Activated gamma-delta T cell treated with anti-CD3 and anti-CD28 coated beads, Interleukin-2, amount 50 U/mL, for 16 hours (primary cell): Measurements from ENCODE around the gene LY6G6F.

Experiments used
- DNase-seq: peaks from one replicate; pipeline ENCODE4 v3.0.0-alpha.2; 2020; ENCODE audit warnings: low read depth

LY6G6F gene

DNA sequence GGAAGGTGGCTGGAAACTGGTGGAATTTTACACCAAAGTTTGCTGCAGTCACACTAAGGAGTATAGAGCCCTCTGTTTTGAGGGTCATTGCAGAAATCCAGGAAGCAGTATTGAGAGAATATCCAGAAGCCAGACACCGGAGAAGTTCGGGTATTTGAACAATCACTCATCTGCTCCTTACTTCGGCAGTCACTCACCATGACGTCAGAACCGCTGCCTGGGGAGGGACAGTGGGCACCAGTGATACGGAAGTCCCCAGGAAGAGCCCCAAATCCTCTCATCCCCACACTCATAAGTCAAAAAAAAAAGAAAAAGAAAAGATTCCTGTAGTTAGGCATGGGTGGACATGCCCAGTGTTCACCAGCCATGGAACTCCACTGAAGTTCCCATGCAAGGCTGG lies 29.8 kb upstream of the LY6G6F start:
- no peak for DNase-seq

DNA sequence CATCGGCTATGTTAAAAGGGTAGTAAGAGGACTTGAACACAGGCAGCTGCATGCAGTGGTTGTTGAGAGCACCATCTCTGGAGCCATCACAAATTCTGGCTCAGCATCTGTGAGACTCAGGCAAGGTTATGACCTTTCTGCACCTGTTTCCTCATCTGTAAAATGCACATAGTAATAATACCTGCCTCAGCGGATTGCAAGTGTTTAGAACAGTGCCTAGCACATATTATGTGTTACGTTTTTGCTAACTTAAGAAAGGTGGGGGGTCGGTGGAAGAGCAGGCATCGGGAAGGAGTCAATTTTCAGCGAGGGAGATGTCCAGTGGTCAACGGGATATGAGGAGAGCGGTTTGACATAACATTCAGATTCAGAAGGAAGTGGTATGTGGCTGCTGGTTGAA lies 28.7 kb upstream of the LY6G6F start:
- no peak for DNase-seq

DNA sequence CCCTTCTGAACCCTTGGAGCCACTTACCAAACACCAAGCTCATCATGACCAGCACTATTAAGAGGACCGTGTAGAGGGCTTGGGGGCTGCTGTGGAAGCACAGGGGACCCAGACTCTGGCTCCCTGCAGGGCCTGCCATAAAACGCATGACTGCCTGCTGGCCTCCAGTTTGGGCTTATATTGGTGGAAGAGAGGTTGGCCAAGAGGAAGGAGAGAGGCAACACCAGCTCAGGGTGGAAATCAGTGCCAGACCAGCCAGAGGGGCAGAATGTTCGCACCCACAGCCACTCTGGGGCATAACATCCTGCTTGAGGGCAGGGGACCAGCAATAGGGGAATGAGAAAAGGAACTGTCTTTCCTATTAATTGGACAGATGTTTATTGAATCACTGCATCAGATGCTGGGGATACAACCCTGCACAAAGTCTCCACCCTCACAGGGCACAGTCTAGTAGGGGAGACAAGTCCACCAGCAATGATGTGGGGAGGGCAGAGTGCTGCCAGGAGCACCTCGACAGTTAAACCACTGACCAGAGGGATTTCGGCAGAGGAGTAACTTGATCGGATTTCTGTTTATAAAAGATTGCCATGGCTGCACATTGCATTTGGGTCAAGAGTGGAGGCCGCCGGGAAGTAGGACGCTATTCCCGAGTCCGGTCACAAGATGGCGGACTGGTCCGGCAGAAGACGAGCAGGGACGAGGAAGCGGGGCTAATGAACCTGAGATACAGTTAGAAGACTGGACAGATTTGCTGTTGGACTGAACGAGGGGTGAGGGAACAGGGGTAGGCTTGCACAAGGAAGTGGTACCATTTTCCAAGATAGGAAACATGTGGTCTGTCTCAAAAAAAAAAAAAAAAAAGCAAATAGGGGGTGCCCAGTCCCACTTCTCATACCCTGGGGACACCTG lies 26.2 kb upstream of the LY6G6F start, which contains the start of gene LY6G5C:
LY6G5C (minus strand) TSS at position 842 of the 909 bp plus-strand sequence; CDS start at position 148, 694 bp downstream.
- DNase-seq = peak; percentile 45

DNA sequence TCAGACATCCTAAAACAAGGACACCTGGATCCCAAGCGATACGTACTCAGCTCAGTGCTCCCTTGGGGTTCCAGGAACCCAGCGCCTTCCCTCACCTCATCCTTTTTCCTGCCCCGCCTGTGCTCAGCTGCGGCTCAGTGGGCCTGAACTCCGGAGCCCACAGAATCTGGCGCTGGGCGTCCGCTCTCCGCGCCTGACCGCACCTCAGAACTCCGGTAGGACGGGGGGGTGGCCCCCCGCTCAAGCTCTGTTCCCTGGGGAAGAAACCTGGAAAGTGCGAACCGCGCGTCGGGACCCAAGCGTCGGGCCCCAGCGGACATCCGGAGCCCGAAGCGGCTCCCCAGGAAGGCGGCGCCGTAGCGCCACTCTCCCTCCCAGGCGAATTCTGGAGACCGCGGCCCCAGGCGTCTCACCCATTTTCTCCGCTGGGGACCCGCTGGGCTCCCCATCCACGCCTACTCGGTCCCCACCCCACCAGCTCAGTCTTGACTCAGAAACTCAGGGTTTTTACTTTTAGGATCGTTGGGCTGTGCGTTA lies 25.5 kb upstream of the LY6G6F start:
- no peak for DNase-seq

DNA sequence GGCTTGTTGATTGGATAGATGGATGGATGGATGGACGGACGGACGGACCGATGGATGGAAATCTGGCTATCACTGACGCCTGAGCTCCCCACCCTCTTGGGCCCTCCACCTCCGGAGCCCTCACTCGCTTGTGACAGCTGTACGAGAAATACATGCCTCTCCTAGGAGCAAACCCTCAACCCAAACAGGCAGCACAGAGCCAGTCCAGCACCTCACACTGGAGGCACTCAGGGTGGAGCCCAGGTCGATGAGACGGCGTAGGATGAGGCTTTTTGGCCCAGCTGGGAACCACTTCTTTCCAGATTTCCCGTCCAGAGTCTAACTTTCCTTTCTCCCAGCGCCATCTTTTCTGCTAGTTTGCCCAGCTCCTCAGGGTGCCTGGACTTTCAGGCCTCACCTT lies 23.1 kb upstream of the LY6G6F start:
- DNase-seq = no peak

DNA sequence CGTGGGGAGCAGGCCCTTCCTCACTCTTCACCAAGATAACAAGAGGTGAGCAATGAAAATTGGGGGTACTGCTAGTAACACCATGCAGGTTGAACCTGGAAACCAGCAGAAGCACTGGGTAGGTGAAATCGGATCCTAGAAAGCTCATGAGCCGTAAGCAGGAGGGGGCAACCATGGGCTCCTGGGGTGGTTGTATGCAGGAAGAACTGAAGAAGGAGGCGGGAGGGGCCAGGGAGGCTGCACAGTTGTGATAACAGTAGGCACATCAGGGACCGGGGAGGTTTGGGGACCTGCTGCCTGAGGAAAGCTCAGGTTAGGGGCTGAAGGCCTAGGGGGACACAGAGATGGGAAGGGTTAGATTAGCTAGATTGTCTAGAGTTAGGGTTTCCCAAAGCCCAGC lies 20.2 kb upstream of the LY6G6F start:
- no peak for DNase-seq

DNA sequence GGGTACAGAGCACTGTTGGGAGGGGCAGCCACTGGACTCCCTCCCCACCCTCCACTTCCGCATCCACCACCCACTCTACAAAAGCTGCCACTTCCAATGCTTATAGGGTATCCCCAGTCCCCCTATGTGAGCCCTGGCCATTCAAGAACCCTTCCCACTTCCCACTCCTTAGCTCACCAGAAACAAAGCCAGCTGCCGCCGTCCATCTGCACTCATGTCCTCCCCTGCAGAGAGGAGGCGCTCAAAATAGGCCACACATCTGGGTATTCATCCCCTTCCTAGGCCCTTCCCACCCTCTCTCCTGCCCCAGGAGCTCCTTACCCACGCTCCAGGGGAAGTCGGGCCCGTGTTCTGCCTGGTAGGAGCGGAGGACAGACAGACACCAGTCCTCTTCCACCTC lies 19.3 kb upstream of the LY6G6F start:
- no peak for DNase-seq

DNA sequence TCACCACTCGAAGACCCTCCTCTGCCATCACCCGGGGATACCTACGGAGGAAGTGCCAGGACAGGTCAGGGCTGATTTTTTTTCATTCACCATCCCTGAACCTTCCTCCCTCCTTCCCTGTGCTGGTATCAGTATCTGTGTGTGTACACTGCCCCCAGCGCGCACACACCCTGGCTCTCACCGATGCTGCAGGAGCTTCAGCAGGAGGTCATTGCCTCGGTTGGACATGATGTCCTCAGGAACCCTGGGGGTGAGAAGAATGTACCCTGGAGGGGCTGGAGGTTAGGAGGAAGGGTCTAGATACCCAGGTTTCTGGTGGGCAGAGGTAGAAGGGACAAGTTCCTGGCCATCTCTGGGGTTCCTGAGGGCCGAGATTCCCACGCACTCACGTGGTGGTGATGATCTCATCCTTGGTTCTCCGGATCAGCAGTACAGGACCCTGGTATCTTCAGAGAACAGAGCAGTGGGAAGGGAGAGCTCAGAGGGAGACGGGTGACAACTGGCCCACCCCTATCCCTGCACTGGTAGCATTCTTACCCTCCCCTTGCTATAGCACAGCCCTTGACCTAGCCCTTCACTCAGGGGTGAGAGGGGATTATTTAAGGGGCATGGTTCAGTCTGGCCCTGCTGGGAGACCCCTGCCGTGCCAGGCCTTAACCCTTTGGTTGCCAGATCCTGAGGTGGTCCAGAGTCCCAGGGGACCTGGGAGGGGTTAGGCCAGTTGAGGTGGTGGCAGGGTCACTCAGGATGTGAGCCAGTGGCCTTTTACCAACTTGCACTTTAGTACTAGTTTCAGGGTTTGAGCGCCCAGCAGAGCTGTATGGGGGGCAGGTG lies 18.6 kb upstream of the LY6G6F start:
- DNase-seq = no peak

DNA sequence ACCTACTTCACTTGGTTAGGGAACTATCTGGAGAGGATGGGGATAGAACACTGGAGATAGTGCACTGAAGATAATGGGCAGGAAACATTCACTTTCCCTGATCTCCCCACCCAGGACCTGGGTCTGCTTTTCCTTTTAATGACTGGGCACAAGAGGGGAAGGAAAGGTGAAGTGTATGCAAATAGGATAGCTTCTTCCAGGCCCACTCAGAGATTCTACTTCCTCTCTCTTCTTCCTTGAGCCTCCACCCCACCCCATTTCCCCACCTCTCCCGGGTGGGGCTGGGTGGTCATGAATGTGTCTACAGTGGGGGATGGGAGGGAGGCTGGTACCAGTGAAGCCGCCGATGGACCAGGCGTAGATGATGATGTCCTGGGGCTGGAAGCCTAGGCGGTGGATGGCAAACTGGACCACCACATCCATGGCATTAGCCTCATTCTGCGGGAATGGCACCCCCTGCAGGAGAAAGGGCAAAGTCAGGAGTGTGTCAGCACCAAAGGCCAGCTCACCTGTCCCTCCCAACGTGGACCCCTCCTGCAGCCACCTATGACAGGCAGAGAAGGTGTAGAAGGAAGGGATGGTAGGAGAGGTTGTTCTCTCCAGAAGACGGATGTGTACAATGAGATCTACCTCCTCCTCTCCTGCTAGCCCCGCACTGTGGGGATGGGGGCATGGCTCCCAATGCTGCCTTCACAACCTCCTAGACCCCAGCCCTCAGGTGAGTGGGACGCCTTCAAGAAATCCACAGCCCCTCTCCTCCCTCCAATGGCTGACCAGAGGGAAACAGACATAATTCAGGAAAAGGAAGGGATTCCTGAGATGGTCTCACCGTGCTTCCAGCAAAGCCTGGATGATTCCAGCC lies 17.2 kb upstream of the LY6G6F start:
- DNase-seq = no peak

DNA sequence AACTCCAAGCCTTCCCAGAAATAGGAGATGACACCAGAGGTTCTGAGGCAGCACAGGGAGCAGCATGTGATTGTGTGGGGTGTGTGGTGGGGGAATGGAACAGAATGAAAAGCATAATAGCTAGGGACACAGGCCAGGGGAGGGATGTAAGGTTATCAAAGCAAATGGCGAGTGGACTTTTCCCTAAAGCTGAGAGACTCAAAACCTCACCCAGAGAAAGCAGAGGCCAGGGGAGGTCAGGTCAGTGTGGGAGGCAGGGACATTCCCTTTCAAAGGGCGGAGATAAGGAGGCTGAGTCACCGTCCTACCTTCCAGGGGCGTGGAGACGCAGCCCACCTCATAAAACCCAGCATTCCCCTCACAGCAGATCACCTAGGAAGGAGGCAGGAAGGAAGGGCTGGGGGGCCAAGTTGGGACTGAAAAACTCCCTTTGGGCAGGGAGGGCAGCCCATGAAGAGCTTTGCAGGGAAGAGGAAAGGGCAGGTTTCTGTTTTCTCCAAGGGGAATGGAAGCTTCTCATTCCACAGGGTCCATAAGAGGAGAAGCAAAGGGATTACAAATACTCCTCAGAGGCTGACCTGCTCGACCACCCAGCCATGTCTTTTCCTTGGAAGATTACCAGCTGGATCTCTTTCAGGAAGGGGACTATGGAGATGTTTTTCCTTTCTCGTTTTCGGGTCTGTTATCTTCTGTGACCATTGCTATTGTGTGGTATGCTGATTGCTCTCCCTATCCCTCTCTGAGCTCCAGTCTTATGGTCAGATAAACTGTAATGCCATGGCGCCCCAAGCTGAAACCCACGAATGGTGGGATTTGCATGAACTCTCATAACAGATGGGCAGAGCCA lies 16.2 kb upstream of the LY6G6F start:
- no peak for DNase-seq

DNA sequence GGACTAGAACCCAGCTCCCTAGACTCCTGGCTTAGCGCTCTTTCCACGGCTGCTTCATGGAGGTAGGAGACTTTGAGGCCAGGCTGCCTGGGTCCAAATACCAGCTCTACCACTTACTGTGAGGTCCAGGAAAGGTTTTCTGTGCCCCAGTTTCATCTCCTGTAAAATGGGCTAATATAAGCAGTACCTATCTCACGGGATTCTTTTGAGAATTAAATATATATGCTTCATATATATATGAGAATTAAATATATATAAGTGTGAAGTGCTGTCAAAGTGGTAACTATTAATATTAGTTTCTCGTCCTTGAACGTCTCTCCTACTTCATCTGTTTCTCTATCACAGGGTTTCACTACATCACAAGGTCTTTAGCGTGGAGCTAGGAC lies 15.6 kb upstream of the LY6G6F start:
- no peak for DNase-seq

DNA sequence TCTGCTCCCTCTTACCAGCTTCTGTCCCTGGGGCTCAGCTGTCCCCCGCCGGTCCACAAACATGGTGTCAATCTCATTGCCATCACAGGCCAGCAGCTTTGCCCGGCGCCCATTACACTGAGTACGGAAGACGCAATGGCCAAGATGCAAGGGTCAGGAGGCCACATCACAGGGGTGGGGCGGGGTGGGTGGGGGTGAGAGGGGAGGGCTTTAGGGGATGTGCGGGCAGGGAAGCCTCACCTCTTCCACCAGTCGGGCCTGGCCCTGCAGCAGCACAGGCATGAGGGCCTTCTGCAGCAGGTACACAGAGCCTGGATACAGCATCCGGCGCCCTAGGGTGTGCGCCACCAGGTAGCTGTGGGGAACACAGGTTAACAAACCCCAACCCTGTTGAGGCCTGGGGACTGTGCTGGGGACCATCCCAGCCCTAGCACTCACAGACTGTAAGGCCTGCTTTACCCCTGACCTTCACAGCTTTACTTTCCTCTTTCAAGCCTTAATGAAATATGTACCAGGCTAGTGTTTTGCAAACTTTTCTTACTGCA lies 15.0 kb upstream of the LY6G6F start:
- DNase-seq = no peak

DNA sequence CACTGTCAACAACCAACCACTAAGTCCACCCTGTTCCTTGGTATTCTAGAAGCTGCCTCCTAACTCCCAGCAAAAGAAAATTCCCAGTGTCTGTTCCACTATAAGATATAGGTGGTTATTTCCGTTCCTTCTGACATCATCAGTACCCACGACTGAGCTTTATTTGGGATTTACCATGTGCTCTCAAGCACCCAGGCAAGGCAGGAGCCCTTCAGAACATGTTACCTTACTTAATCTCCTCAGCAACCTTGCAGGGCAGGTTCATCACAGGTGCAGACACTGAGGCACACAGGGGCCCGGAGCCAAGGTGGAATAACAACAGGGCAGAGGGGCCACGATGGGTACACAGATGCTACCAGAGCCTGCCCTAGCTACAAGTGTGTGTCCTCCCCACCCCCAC lies 14.3 kb upstream of the LY6G6F start:
- DNase-seq = no peak

DNA sequence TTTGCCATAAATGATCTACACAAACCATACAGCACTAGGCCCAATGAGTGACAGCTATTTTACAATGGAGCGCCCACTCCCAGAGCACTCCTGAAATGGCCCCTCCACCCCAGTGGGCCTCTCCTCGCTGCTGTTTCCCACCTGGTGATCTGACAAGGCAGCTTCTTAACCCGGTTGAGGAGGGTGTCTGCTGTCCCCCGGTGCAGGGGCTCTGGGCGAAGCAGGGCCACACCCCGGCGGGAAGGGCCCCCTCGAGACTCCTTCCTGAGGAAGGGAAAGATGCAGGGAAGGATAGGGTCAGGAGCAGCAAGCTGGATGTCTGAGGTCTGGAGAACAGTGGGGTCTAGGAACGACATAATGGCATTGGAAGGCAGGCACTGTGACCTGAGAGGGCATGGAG lies 13.8 kb upstream of the LY6G6F start:
- DNase-seq = no peak

DNA sequence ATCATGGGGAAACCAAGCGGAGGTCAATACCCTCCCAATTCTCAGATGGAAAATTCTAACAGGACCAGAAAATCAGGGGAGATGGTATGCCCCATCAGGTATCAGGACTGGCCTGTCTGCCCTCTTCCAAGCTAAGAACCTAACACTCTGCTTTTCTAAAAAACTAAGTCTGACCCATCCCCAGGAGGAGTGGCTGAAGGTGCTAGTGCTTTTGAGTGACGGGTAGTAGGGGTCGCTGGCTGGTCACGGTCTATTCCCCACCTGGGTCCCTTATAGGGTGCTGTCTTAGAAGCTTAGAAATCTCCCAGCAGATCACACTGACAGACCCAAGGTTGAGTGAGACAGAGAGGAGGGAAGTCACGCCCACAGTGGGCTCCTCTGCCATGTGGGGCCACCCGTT lies 13.1 kb upstream of the LY6G6F start:
- no peak for DNase-seq

DNA sequence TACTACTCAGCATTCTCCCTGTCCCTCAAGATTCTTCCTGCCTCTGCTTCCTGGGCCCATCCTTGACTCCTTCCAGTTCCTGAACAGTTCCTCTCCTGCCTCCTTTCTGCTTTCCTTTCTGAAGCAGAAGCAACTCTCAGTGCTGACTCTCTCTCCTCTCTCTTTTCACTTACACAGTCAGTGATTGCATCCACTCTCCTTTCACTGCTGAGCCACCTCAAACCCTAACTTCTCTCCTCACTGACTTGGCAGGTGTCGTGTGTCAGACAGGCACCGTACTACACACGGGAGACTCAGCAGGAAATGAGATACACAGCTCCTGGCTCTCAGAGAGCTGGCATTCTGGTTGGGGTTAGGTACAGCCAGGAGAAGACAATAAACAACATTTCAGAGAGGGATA lies 9.1 kb upstream of the LY6G6F start:
- no peak for DNase-seq

DNA sequence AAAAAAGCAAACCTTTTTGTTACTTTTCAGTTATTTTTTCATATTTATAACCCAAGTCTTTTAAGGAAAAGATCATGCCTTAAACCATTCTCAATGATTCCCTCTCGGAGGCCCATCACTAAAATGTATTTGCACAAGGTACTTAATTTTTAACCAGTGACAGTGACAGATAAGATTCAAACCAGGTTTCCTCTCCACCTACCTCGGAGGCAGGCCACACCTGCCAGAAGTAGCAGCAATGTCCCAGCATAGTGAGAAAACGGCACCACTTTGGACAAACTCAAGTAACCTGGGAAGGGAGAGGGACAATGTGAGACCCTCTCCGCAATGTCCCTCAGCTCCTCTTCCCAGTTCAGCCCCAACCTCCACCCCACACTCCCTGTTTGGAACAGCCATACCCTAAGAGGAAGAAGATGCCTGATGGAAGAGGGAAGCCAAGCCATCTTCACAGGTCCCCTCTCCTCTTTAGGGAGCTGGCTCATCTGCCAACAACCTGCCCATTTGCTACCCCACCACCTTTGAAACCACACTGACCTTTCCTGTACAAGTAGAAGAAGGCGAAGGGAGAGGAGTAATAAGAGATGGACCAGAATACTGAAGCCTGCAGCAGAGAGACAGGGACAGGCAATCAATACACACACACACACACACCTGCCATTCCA lies 5.8 kb upstream of the LY6G6F start:
- DNase-seq = no peak

DNA sequence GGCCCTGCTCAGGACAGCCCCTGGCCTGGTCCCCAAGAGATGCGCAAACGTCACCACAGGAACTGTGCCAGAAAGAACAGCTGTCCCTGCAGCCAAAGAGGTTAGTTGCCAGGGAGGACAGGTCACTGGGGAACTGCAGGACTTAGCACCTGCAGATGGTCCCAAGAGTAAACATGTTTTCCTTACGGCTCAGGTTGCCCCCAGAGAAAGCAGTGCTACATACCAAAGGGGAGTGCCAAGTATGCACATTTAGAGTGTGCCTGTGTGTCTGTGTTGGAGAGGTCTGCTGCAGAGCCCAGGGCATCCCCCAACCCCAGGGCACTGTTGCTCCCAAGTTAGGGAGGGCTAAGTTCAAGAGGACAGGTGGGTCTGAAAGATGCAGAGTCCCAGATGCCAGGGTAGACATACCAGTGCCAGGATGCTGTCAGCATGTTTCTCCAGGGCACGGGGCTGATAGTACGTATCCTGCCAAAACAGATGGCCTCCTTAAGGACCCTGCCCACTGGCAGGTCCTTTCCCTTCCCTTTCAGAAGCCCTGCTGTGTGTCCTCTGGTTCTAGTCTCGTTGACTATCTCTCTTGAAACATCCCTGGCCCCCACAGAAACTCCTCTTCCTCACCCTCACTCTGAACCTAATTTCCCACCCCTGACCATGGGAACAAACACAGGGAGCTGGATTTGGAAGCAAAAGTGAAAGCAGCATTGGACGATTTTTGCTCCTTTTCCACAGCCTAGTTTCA lies 4.8 kb upstream of the LY6G6F start:
- no peak for DNase-seq

DNA sequence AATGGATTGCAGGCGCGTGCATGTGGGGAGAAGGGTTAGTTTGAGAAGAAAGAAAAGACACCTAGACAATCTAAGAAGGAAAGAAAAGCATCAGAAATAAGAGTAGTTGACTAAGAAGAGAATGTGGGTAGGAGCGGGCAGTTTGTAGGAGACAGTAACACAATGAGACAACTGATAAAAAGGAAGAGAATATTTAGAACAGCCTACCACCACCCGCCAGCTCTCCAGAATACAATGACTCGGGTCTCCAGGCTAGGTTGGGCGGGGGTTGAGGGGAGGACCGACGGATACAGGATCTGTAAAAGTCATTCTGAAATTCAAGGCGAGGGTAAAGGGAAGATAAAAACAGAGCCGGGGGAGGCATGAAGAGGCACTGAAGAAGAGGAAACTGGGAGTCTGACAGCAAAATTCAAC lies 4.3 kb upstream of the LY6G6F start:
- DNase-seq = no peak
